Urothelium cell line (cell line): ENCODE measurements around the gene SH3PXD2A.
A peak's percentile ranks its signal among the peaks of the same experiment; 100 is the strongest.

Experiments
- DNase-seq: peaks from one replicate; pipeline ENCODE4 v3.0.0; 2011; ENCODE audit warnings: low spot score, mixed read lengths
- FAIRE-seq: peaks from 2 replicates; lab custom pipeline; 2011; peaks lifted over from hg19 to GRCh38; lab: Jason Lieb, UNC

SH3PXD2A gene

GRCh38 chr10:103556383-103557007 lies 298.9 kb downstream of the SH3PXD2A start:
- DNase-seq (no peak), FAIRE-seq (no peak)

GRCh38 chr10:103555712-103556111 lies 299.7 kb downstream of the SH3PXD2A start:
- FAIRE-seq (no peak), DNase-seq (no peak)

DNA sequence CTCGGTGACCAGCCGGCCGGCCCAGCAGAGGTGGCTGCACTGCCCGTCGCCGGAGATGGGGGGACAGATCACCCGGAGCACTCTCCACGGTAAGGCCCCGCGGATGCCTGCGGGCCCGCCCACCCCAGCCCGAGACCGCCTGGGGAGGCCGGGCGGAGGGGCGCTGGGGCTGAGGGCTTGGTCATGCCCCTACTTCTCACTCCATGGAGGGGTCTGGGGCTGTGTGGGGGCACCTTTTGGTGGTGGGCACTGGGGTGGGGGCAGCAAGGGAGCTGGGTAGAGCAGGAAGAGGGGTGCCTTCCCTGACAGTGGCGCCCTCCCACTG lies 300.1 kb downstream of the SH3PXD2A start:
- FAIRE-seq, result no peak
- no peak for DNase-seq

DNA sequence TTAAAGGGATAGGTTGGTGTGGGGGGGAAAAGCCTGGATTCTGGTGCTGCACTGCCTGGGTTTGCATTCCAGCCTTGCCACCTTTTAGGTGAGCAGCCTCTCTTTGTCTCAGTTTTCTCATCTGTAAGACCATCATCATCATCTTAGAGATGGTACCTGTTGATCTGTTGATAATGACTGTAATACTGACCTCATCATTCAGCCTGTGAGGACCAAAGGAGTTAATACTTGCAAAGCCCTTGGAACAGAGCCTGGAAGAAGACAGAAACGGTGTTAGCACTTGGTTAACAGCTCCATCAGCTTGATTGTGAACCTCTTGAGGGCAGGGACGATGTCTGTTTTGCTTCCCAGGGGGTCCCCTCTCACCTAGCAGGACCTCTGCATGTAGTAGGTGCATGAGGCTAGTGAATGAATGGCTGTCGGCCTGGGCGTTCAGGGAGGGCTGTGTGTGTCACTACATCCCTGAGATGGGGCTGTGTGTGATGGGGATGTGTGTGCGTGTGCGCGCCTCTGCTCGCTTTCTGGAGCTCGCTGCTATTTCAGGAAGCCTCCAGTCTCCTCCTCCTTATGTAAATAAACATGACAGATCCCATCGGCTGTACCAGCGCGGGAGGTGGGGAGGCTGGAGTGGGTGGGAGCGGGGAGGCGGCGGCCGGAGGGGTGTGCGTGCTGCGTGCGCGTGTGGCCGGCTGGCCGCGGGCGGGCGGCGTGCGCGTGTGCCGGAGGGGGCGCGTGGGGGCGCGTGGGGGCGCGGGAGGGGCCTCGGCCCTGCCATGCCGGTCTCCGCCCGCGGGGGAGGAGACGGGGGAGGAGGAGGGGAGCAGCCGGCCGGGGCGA lies 300.7 kb downstream of the SH3PXD2A start:
- FAIRE-seq, result peak; percentile 74
- peak; percentile 54 for DNase-seq

DNA sequence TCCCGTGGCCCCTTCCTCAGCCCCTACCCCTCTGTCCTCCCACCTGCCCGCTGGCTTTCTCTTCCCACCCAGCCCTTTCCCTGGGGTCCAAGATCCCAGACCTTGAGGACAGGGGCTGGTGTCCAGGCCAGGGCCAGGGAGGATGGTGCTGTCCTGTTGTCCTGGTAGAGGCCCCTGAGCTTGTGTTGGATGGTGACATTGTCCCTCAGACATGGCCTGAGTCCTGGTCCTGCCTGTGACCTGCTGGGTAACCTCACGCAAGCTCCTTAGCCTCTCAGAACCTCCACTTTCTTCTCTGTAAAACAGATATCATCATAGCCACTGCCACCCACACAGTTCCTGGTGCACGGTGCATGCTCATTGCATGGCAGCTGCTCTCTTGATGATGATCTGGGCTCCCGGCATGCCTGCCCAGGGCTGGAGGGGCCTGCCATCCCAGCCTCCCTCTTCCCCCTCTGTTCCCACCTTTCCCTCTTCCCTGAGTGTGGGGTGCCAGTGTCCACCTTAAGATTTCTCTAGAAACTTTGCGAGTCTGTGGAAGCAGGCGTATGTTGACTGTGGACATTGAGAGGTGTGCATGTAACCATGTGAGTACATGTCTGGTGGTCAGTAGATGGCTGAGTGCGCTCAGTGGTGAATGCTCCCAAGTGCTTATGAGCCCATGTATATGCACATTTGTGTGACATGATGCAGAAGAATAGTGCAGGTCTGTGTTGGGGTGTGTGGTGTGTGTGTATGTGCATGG lies 301.5 kb downstream of the SH3PXD2A start:
- peak; percentile 79 for FAIRE-seq
- no peak for DNase-seq

GRCh38 chr10:103552856-103553742 lies 302.3 kb downstream of the SH3PXD2A start:
- DNase-seq (no peak), FAIRE-seq (no peak)

DNA sequence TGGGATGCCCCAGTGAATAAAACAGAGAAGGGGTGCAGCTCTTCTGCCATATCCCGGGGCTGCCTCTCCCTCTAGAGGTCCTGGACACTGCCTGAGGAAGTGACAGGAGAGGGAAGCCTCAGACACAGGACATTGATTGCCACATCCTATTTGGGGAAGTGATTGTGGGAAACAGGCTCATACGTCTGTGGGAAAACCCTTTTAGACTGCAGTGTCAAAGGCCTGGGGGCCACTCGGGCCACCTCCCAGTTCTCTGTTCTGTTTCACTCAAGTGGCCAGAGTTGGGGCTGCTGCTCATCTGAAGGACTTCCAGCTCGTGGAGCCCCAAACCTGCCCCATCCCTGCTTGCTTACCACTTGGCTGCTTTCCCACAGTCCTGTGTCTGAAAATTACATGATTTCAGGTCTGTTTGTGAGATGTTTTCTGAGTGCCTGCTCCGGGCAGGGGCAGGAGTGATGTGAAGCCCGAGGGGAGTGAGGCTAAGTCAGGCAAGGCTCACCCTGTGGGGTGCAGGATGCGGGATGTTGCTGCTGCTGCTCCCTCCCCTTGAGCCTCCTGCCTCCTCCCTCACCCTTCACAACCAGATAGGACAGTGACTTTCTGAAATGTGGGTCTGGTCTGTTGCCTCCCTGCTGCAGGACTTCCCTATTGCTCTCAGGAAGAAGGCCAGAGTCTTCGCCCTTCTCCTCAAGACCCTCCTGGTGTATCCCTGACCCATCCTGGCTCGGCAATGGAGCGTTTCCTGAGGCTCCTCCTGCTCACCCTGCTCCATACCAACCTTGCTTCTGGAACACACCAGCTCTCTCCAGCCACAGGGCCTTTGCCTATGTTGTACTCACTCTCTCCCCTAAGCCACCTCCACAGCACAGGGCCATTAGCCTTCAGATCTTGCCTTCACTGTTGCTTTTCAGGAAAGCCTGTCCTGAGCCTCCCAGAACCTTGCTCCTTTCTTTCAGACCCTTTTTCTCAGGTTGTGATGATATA lies 303.5 kb downstream of the SH3PXD2A start:
- FAIRE-seq, result no peak
- no peak for DNase-seq

- DNase-seq, result no peak
- FAIRE-seq, result no peak
These were observed 305.1 kb downstream of the SH3PXD2A start for GRCh38 chr10:103550229-103550628.

GRCh38 chr10:103549349-103549685 lies 306.1 kb downstream of the SH3PXD2A start:
- no peak for FAIRE-seq

GRCh38 chr10:103548581-103549348 lies 306.6 kb downstream of the SH3PXD2A start:
- DNase-seq, result no peak
- FAIRE-seq, result no peak

More at GRCh38 chr10:103549349-103549685, 306.1 kb downstream of the SH3PXD2A start:
- DNase-seq, result no peak

DNA sequence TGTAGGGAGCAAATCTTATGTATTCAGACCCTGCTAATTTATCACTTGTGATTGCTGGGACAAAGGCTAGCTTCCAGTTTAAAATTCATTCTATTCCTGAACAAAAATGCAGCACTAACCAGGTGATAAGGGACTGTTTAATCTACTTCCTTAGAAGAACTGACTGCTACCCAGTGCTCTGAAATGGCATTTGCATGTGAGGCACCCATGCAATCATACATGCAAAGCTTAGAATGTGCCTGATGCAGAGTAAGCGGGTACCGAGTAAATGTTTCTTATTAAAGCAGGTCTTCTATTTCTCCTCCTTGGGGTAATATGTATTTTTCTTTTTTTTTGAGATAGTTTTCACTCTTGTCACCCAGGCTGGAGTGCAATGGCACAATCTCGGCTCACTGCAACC lies 307.4 kb downstream of the SH3PXD2A start:
- no peak for DNase-seq

DNA sequence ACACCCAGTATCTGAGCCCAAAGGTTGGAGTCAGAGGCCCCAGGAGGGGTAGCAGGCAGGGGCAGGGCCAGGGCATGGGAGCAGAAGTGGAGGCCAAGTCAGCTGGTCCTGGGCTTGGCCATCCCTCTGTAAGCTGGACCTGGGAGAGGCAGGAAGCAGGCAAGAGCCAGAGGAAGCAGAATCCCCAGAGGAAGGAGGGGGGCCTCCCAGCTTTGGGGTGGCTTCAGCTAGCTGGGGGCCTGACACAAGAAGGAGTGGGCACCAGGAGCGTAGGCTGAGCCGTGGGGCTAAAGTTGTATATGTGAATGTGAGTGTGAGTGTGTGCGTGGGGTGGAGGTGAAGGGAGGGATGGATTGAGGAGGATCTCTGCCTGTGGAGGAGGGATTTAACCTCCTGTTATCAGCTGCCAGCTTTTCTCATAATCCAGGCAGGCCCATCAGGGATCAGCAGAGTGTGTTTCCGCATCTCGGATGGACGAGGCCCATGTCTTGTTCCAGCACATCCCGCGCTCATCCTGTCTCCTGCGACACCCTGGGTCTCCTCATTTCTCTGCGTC lies 307.9 kb downstream of the SH3PXD2A start:
- DNase-seq (no peak), FAIRE-seq (no peak)

More for the DNA sequence above, 307.4 kb downstream of the SH3PXD2A start:
- FAIRE-seq, result no peak

- no peak for DNase-seq
- FAIRE-seq, result no peak
These were observed 309.0 kb downstream of the SH3PXD2A start for GRCh38 chr10:103546401-103546800.

DNA sequence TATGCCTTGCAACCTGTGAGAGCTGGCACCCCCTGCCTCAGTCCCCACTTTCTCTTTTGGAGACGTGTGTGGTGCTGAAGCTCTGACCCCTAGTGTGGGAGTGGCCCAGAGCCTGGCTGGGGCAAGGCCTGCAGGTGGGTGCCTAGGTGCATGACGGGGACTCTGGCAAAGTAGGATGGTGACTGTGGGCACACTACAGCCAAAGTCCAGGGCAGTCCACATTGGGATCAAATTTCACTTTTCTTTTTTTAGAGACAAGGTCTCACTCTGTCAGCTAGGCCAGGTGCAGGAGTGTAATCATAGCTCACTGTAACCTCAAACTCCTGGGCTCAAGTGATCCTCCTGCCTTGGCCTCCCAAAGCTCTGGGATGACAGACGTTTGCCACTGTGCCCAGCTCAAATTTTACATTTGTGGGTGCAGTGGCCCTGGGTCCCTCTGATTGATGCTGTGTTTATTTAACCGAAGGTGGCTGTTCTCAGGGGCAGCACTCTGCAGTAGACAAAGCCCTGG lies 309.6 kb downstream of the SH3PXD2A start:
- DNase-seq (no peak), FAIRE-seq (no peak)

GRCh38 chr10:103545366-103545765 lies 310.0 kb downstream of the SH3PXD2A start:
- no peak for DNase-seq
- FAIRE-seq, result no peak

- DNase-seq (no peak), FAIRE-seq (no peak)
These were observed 310.6 kb downstream of the SH3PXD2A start for GRCh38 chr10:103544657-103545310.
